Caki2 (cell line): ENCODE measurements around the gene DAPK2. TPM values are rescaled to one million over a fixed set of nuclear protein-coding genes. Genes with fewer than 3 reads are reported as not detected.
A peak's percentile ranks its signal among the peaks of the same experiment; 100 is the strongest.

ENCODE experiments used
- DNase-seq: peaks from one replicate; pipeline ENCODE4 v3.0.0-alpha.2; 2015; ENCODE audit warnings: low read depth
- in situ Hi-C: cut with HindIII; loops from 2 replicates; pipeline ENCODE4 v1.10.0; 2016; ENCODE audit warnings: low sequenced_read_pairs, low pct_unique_long_range_greater_than_20kb, mixed read lengths
- total RNA-seq: library from RNA; depleted of rRNA; stranded (reverse); fragments of >200 nt; shearing (Covaris generic); gene quantifications from 2 replicates; pipeline ENCODE4 v1.2.3, GENCODE V29; 2014; ENCODE audit warnings: low replicate concordance; rRNA removed

DAPK2 gene
- total RNA-seq, 1 experiment from 2014 or later: 6.0 TPM

GRCh38 chr15:63872759-63873510 is 173.3 kb downstream of the DAPK2 start:
- DNase-seq: no peak
- in situ Hi-C loops: no loop called here

- peak; percentile 67 for DNase-seq
Measured at GRCh38 chr15:63870487-63871209, 175.6 kb downstream of the DAPK2 start.

GRCh38 chr15:63870043-63870394 is 176.3 kb downstream of the DAPK2 start:
- DNase-seq: peak; percentile 22
- in situ Hi-C loops: no loop called here

More at GRCh38 chr15:63870487-63871209, 175.6 kb downstream of the DAPK2 start:
- in situ Hi-C loops: no loop called here

GRCh38 chr15:63869371-63870042 is 176.8 kb downstream of the DAPK2 start:
- in situ Hi-C loops: no loop called here
- no peak for DNase-seq

- in situ Hi-C loops: no loop called here
Measured at GRCh38 chr15:63864186-63864585, 182.1 kb downstream of the DAPK2 start.

GRCh38 chr15:63861946-63862517 is 184.3 kb downstream of the DAPK2 start:
- in situ Hi-C loops: no loop called here

More at GRCh38 chr15:63864186-63864585, 182.1 kb downstream of the DAPK2 start:
- DNase-seq: no peak

GRCh38 chr15:63860555-63860954 is 185.7 kb downstream of the DAPK2 start:
- in situ Hi-C loops: no loop called here
- DNase-seq: no peak

More at GRCh38 chr15:63861946-63862517, 184.3 kb downstream of the DAPK2 start:
- DNase-seq: no peak

- in situ Hi-C loops: no loop called here
Measured at GRCh38 chr15:63860155-63860554, 186.1 kb downstream of the DAPK2 start.

GRCh38 chr15:63858881-63859280 is 187.4 kb downstream of the DAPK2 start:
- no peak for DNase-seq
- in situ Hi-C loops: no loop called here

More at GRCh38 chr15:63860155-63860554, 186.1 kb downstream of the DAPK2 start:
- no peak for DNase-seq

GRCh38 chr15:63858448-63858847 is 187.8 kb downstream of the DAPK2 start:
- in situ Hi-C loops: no loop called here
- DNase-seq: no peak

GRCh38 chr15:63857461-63857856 is 188.8 kb downstream of the DAPK2 start:
- in situ Hi-C loops: no loop called here
- DNase-seq: no peak

Other genes starting within 250 kb of the DAPK2 start
- 6.7 and 20.5 TPM in 2 replicates for gene HERC1, start 212.5 kb downstream of the DAPK2 start, total RNA-seq
- gene CIAO2A, start 47.4 kb upstream of the DAPK2 start, total RNA-seq: 139 and 184 TPM in 2 replicates
- gene SNX1, start 49.5 kb upstream of the DAPK2 start, total RNA-seq: 91.5 and 92.0 TPM in 2 replicates
- gene SNX22, start 105.2 kb upstream of the DAPK2 start, total RNA-seq: 0.81 and 2.0 TPM in 2 replicates
- 453 and 454 TPM in 2 replicates for gene PPIB, start 116.5 kb upstream of the DAPK2 start, total RNA-seq